K562 (cell line): Measurements from ENCODE around the gene ABT1. TPM values are rescaled to one million over a fixed set of nuclear protein-coding genes. Genes with fewer than 3 reads are reported as not detected.

Experiments used
- BCOR ChIP-seq: fragments of 450-650 bp; IDR thresholded peaks from 2 replicates; pipeline ENCODE4 v1.6.1; 2016
- CBX1 ChIP-seq: sonication (generic); IDR thresholded peaks from 2 replicates; pipeline ENCODE4 v1.6.1; 2016; ENCODE audit warnings: antibody characterized with exemption, low read depth, mild to moderate bottlenecking
- E2F6 ChIP-seq, 2 experiments: IDR thresholded peaks; 2 replicates each; pipeline ENCODE4 v1.6.1; 2011; ENCODE audit warnings: borderline replicate concordance in 1 of 2, control low read depth in 1 of 2, low read depth in 1 of 2, low read length in 1 of 2, mild to moderate bottlenecking in 1 of 2, mixed read lengths in 1 of 2, moderate library complexity in 1 of 2; ENCODE audit not compliant: insufficient read depth in 1 of 2, insufficient read length in 1 of 2, poor library complexity in 1 of 2, severe bottlenecking in 1 of 2; ENCODE audit errors: extremely low read depth in 1 of 2
- FOXJ3 ChIP-seq: sonication (generic); formaldehyde crosslinking; IDR thresholded peaks from 2 replicates; pipeline ENCODE4 v1.4.0; 2020; ENCODE audit warnings: mild to moderate bottlenecking, missing genetic modification reagents
- GTF2E2 ChIP-seq: fragments of 200-800 bp; sonication (Bioruptor generic); IDR thresholded peaks from 2 replicates; pipeline ENCODE4 v1.6.1; 2016; ENCODE audit warnings: missing genetic modification characterization, missing compliant biosample characterization
- MTA2 ChIP-seq: fragments of 450-650 bp; IDR thresholded peaks from 2 replicates; pipeline ENCODE4 v1.6.1; 2016; ENCODE audit warnings: low read depth
- NFRKB ChIP-seq: fragments of 450-650 bp; IDR thresholded peaks from 2 replicates; pipeline ENCODE4 v1.6.1; 2016; ENCODE audit warnings: low read depth
- PTTG1 ChIP-seq: fragments of 450-650 bp; IDR thresholded peaks from 2 replicates; pipeline ENCODE4 v1.6.1; 2016; ENCODE audit warnings: low read depth, mild to moderate bottlenecking, missing genetic modification characterization, missing compliant biosample characterization
- RAD21 ChIP-seq, 2 experiments: fragments of 250-450 bp in 1 of 2; fragments of 450-650 bp in 1 of 2; sonication (Bioruptor Pico) in 1 of 2; formaldehyde crosslinking in 1 of 2; IDR thresholded peaks in 1 of 2; conservative IDR thresholded peaks in 1 of 2; 2 replicates each; pipeline versions ENCODE4 v1.4.0 to v1.8.0; 2020 to 2022; ENCODE audit warnings: mild to moderate bottlenecking in 2 of 2, moderate library complexity in 1 of 2
- SLC30A9 ChIP-seq: fragments of 250-450 bp; sonication (Bioruptor Pico); IDR thresholded peaks from 2 replicates; pipeline ENCODE4 v1.8.0; 2022; ENCODE audit warnings: mild to moderate bottlenecking, moderate library complexity
- TCFL5 ChIP-seq: fragments of 250-450 bp; sonication (Bioruptor Pico); conservative IDR thresholded peaks from 2 replicates; pipeline ENCODE4 v1.6.1; 2021; ENCODE audit warnings: mild to moderate bottlenecking, moderate library complexity, matching md5 sums
- YY1 ChIP-seq, 3 experiments: IDR thresholded peaks; 2 replicates each; pipeline ENCODE4 v1.6.1; 2011; ENCODE audit warnings: low read length in 2 of 3, mild to moderate bottlenecking in 2 of 3, moderate library complexity in 2 of 3, borderline replicate concordance in 1 of 3, control low read depth in 1 of 3, low read depth in 1 of 3; ENCODE audit not compliant: insufficient read depth in 3 of 3, insufficient replicate concordance in 2 of 3, control insufficient read depth in 1 of 3, insufficient read length in 1 of 3; ENCODE audit errors: extremely low read depth in 1 of 3
- ZNF197 ChIP-seq: fragments of 200-800 bp; sonication (Bioruptor generic); IDR thresholded peaks from 2 replicates; pipeline ENCODE4 v1.6.1; 2016; ENCODE audit warnings: low read depth, missing genetic modification characterization, missing compliant biosample characterization
- ZNF668 ChIP-seq: fragments of 250-450 bp; sonication (Bioruptor Pico); IDR thresholded peaks from 2 replicates; pipeline ENCODE4 v1.8.0; 2022; ENCODE audit warnings: mild to moderate bottlenecking, inconsistent platforms
- polyA plus RNA-seq, 8 experiments: library from polyadenylated mRNA; depleted of rRNA in 4 of 8; stranded (reverse) in 5 of 8; unstranded in 3 of 8; fragments of >200 nt; fragmentation: Nextera tagmentation in 2 of 8; fragmentation: Illumina TruSeq in 1 of 8; extraction: Ambion mirVana in 2 of 8; extraction: Trizol in 1 of 8; gene quantifications; 2 replicates each; pipeline versions ENCODE4 v1.2.1 to v1.2.3, GENCODE V29; 2011 to 2014; ENCODE audit warnings: inconsistent platforms in 1 of 8, missing spikeins in 1 of 8
- total RNA-seq, 7 experiments: library from RNA; depleted of rRNA in 6 of 7; stranded (reverse); fragments of >200 nt in 6 of 7; fragmentation: Illumina TruSeq in 2 of 7; extraction: Trizol in 2 of 7; gene quantifications; 2 replicates each; pipeline versions ENCODE4 v1.2.1 to v1.2.3, GENCODE V29; 2011 to 2021; ENCODE audit warnings: low replicate concordance in 1 of 7

ABT1 gene
- total and polyA plus RNA-seq, 9 of the 15 experiments (the other 6 are each of a cell fraction or from before 2014, with no cell fraction given), result 8.8 to 52.7 (median 40.7) TPM

- peak; percentile 31; the same call in 1 of the 2 replicates for TF ChIP-seq BCOR
- TF ChIP-seq NFRKB, result peak; percentile 64; the same call in 1 of the 2 replicates
- TF ChIP-seq RAD21 (CRISPR knock-in tag; conservative IDR thresholded peaks at IDR 0.05 in 1 of 2, IDR thresholded peaks at IDR 0.05 in 1 of 2), result no peak
- no peak for TF ChIP-seq TCFL5 (CRISPR knock-in tag)
- no peak for TF ChIP-seq FOXJ3 (CRISPR knock-in tag)
- 0 out of 2 replicates have a peak, but pooled peaks have one; percentile 8 for TF ChIP-seq GTF2E2 (tag)
- no peak for TF ChIP-seq MTA2
- peak in 1 of 3 experiments; percentile 57 for TF ChIP-seq YY1 (IDR thresholded peaks at IDR 0.05; ENCODE audit: borderline replicate concordance in 1 of 3, control insufficient read depth in 1 of 3, extremely low read depth in 1 of 3, insufficient read depth in 3 of 3, insufficient read length in 1 of 3, insufficient replicate concordance in 2 of 3, low read depth in 1 of 3, low read length in 2 of 3)
- TF ChIP-seq E2F6 (IDR thresholded peaks at IDR 0.05; ENCODE audit: borderline replicate concordance in 1 of 2, extremely low read depth in 1 of 2, insufficient read depth in 1 of 2, insufficient read length in 1 of 2, low read depth in 1 of 2, low read length in 1 of 2, poor library complexity in 1 of 2, severe bottlenecking in 1 of 2), result peak in 1 of 2 experiments; percentile 22
- TF ChIP-seq CBX1, result 0 out of 2 replicates have a peak, but pooled peaks have one; percentile 28
- TF ChIP-seq ZNF197 (CRISPR knock-in tag), result peak; percentile 1; the same call in 1 of the 2 replicates
- 0 out of 2 replicates have a peak, but pooled peaks have one; percentile 10 for TF ChIP-seq ZNF668 (CRISPR knock-in tag)
- no peak for TF ChIP-seq PTTG1
- no peak for TF ChIP-seq SLC30A9
Observed at GRCh38 chr6:26570027-26570809, 26.5 kb upstream of the ABT1 start (continued).
